K562 (cell line): ENCODE results near the gene WDR35. TPM values are rescaled to one million over a fixed set of nuclear protein-coding genes. Genes with fewer than 3 reads are reported as not detected.

ENCODE experiments used
- CREB3 ChIP-seq: fragments of 450-650 bp; conservative IDR thresholded peaks from 2 replicates; pipeline ENCODE4 v1.6.1; 2016; ENCODE audit warnings: missing genetic modification characterization, low read depth, mild to moderate bottlenecking, missing compliant biosample characterization, moderate library complexity
- CREM ChIP-seq: IDR thresholded peaks from 2 replicates; pipeline ENCODE4 v1.6.1; 2014; ENCODE audit warnings: antibody characterized with exemption, low read depth
- ELF2 ChIP-seq: fragments of 250-450 bp; sonication (Bioruptor Pico); IDR thresholded peaks from 2 replicates; pipeline ENCODE4 v1.5.0; 2021; ENCODE audit warnings: mild to moderate bottlenecking
- ETV1 ChIP-seq: fragments of 450-650 bp; conservative IDR thresholded peaks from 2 replicates; pipeline ENCODE4 v1.6.1; 2016; ENCODE audit warnings: missing genetic modification characterization, control low read depth, low read depth, missing compliant biosample characterization
- ID3 ChIP-seq, 2 experiments: fragments of 250-450 bp in 1 of 2; fragments of 450-650 bp in 1 of 2; sonication (Bioruptor Pico) in 1 of 2; IDR thresholded peaks; 2 replicates each; pipeline versions ENCODE4 v1.6.1 to v1.8.0; 2016 to 2021; ENCODE audit warnings: mild to moderate bottlenecking in 2 of 2, moderate library complexity in 2 of 2, missing compliant biosample characterization in 1 of 2, missing genetic modification characterization in 1 of 2
- MEF2A ChIP-seq: IDR thresholded peaks from 2 replicates; pipeline ENCODE4 v1.6.1; 2011; ENCODE audit warnings: low read depth, mild to moderate bottlenecking, low read length, moderate library complexity; ENCODE audit not compliant: control insufficient read depth
- MITF ChIP-seq: IDR thresholded peaks from 2 replicates; pipeline ENCODE4 v1.6.1; 2014; ENCODE audit warnings: antibody characterized with exemption
- NFIC ChIP-seq: fragments of 450-650 bp; IDR thresholded peaks from 2 replicates; pipeline ENCODE4 v1.6.1; 2017; ENCODE audit warnings: mild to moderate bottlenecking, inconsistent platforms
- NR0B1 ChIP-seq: fragments of 450-650 bp; IDR thresholded peaks from one replicate; pipeline ENCODE4 v1.6.1; 2018; ENCODE audit warnings: mild to moderate bottlenecking, moderate library complexity; ENCODE audit not compliant: partially characterized antibody
- NR3C1 ChIP-seq: sonication (generic); formaldehyde crosslinking; IDR thresholded peaks from 2 replicates; pipeline ENCODE4 v1.8.1; 2022; ENCODE audit warnings: missing genetic modification reagents
- PHF21A ChIP-seq: fragments of 450-650 bp; IDR thresholded peaks from 2 replicates; pipeline ENCODE4 v1.6.1; 2017; ENCODE audit warnings: low read depth, borderline replicate concordance
- POLR2A ChIP-seq: fragments of 450-650 bp; conservative IDR thresholded peaks from 2 replicates; pipeline ENCODE4 v1.6.1; 2016
- RUNX1 ChIP-seq: sonication (generic); IDR thresholded peaks from 2 replicates; pipeline ENCODE4 v1.6.1; 2016; ENCODE audit warnings: antibody characterized with exemption, low read depth
- SMAD4 ChIP-seq: fragments of 250-450 bp; sonication (Bioruptor Pico); conservative IDR thresholded peaks from 2 replicates; pipeline ENCODE4 v1.8.0; 2021; ENCODE audit warnings: inconsistent platforms, mild to moderate bottlenecking, moderate library complexity
- TARDBP ChIP-seq: fragments of 450-650 bp; IDR thresholded peaks from 2 replicates; pipeline ENCODE4 v1.6.1; 2016
- TCF7 ChIP-seq: sonication (generic); IDR thresholded peaks from 2 replicates; pipeline ENCODE4 v1.6.1; 2016; ENCODE audit warnings: antibody characterized with exemption, borderline replicate concordance
- TRIM24 ChIP-seq, 2 experiments: fragments of 450-650 bp; IDR thresholded peaks; 2 replicates each; pipeline ENCODE4 v1.6.1; 2016
- ZBED1 ChIP-seq: IDR thresholded peaks from 2 replicates; pipeline ENCODE4 v1.6.1; 2014
- ZFX ChIP-seq: sonication (generic); formaldehyde crosslinking; IDR thresholded peaks from 2 replicates; pipeline ENCODE4 v1.8.0; 2022; ENCODE audit warnings: mild to moderate bottlenecking, missing genetic modification reagents, moderate library complexity
- ZNF311 ChIP-seq: fragments of 250-450 bp; sonication (Bioruptor Pico); IDR thresholded peaks from 2 replicates; pipeline ENCODE4 v1.4.0; 2020; ENCODE audit warnings: mild to moderate bottlenecking, moderate library complexity
- ZNF717 ChIP-seq: fragments of 250-450 bp; sonication (Bioruptor Pico); IDR thresholded peaks from 2 replicates; pipeline ENCODE4 v1.5.0; 2021
- polyA plus RNA-seq, 8 experiments: library from polyadenylated mRNA; depleted of rRNA in 4 of 8; stranded (reverse) in 5 of 8; unstranded in 3 of 8; fragments of >200 nt; fragmentation: Nextera tagmentation in 2 of 8; fragmentation: Illumina TruSeq in 1 of 8; extraction: Ambion mirVana in 2 of 8; extraction: Trizol in 1 of 8; gene quantifications; 2 replicates each; pipeline versions ENCODE4 v1.2.1 to v1.2.3, GENCODE V29; 2011 to 2014; ENCODE audit warnings: inconsistent platforms in 1 of 8, missing spikeins in 1 of 8
- total RNA-seq, 7 experiments: library from RNA; depleted of rRNA in 6 of 7; stranded (reverse); fragments of >200 nt in 6 of 7; fragmentation: Illumina TruSeq in 2 of 7; extraction: Trizol in 2 of 7; gene quantifications; 2 replicates each; pipeline versions ENCODE4 v1.2.1 to v1.2.3, GENCODE V29; 2011 to 2021; ENCODE audit warnings: low replicate concordance in 1 of 7
- TF ChIP-seq, protein P1 (sequence below): fragments of 250-450 bp; sonication (Bioruptor Pico); IDR thresholded peaks from 2 replicates; pipeline ENCODE4 v1.6.1; 2021; ENCODE audit warnings: mild to moderate bottlenecking
- TF ChIP-seq, protein P2 (sequence below): fragments of 450-650 bp; conservative IDR thresholded peaks from 2 replicates; pipeline ENCODE4 v1.6.1; 2016; ENCODE audit warnings: missing genetic modification characterization, low read depth, mild to moderate bottlenecking, control low read depth, missing compliant biosample characterization

The WDR35 gene
- total and polyA plus RNA-seq, 9 of the 15 experiments (the other 6 are each of a cell fraction or from before 2014, with no cell fraction given), result 3.3 to 13.1 (median 8.0) TPM

GRCh38 chr2:19901442-19902215 is 88.3 kb downstream of the WDR35 start, which contains the start of gene TTC32 (continued):
- TF ChIP-seq NFIC, result peak; percentile 42
- TF ChIP-seq NR0B1, result no peak
- peak; percentile 59 for TF ChIP-seq ETV1 (tag)
- TF ChIP-seq SMAD4 (CRISPR knock-in tag), result peak; percentile 47; the same call in 1 of the 2 replicates
- peak; percentile 95 for TF ChIP-seq ZFX (CRISPR knock-in tag)
- TF ChIP-seq ID3 (CRISPR knock-in tag; IDR thresholded peaks at IDR 0.05), result no peak
- no peak for TF ChIP-seq ID3 (tag; IDR thresholded peaks at IDR 0.05)
- TF ChIP-seq ZNF311, result no peak
- TF ChIP-seq, protein P1, sequence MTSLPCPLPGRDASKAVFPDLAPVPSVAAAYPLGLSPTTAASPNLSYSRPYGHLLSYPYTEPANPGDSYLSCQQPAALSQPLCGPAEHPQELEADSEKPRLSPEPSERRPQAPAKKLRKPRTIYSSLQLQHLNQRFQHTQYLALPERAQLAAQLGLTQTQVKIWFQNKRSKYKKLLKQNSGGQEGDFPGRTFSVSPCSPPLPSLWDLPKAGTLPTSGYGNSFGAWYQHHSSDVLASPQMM, result no peak
- no peak for TF ChIP-seq ZNF717 (CRISPR knock-in tag)
- TF ChIP-seq RUNX1, result no peak
- TF ChIP-seq CREM, result peak; percentile 90
- TF ChIP-seq TCF7, result 0 out of 2 replicates have a peak, but pooled peaks have one; percentile 59
- TF ChIP-seq ZBED1, result peak; percentile 82; the same call in 1 of the 2 replicates
- no peak; the same call in 1 of the 2 replicates for TF ChIP-seq PHF21A
- TF ChIP-seq, protein P2, sequence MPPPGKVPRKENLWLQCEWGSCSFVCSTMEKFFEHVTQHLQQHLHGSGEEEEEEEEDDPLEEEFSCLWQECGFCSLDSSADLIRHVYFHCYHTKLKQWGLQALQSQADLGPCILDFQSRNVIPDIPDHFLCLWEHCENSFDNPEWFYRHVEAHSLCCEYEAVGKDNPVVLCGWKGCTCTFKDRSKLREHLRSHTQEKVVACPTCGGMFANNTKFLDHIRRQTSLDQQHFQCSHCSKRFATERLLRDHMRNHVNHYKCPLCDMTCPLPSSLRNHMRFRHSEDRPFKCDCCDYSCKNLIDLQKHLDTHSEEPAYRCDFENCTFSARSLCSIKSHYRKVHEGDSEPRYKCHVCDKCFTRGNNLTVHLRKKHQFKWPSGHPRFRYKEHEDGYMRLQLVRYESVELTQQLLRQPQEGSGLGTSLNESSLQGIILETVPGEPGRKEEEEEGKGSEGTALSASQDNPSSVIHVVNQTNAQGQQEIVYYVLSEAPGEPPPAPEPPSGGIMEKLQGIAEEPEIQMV (tag), result no peak
- peak; percentile 30; the same call in 1 of the 2 replicates for TF ChIP-seq TARDBP
- peak; percentile 53; the same call in 1 of the 2 replicates for TF ChIP-seq ELF2 (CRISPR knock-in tag)
- no peak for TF ChIP-seq MEF2A
- TF ChIP-seq MITF, result no peak; the same call in 1 of the 2 replicates
- peak; percentile 96 for TF ChIP-seq POLR2A
- TF ChIP-seq TRIM24 (IDR thresholded peaks at IDR 0.05), result peak in 1 of 2 experiments; percentile 76; a peak in 2 of 4 replicates
- 0 out of 2 replicates have a peak, but pooled peaks have one; percentile 35 for TF ChIP-seq CREB3 (tag)
- no peak for TF ChIP-seq NR3C1
